HG02870 (cell line): ENCODE data around the gene PIGS.

ENCODE experiments used
- ATAC-seq: cut with Tn5 transposase; IDR thresholded peaks from one replicate; pipeline ENCODE4 v1.9.1; 2021; ENCODE audit warnings: mild to moderate bottlenecking, moderate library complexity; ENCODE audit not compliant: unreplicated experiment

The PIGS gene

DNA sequence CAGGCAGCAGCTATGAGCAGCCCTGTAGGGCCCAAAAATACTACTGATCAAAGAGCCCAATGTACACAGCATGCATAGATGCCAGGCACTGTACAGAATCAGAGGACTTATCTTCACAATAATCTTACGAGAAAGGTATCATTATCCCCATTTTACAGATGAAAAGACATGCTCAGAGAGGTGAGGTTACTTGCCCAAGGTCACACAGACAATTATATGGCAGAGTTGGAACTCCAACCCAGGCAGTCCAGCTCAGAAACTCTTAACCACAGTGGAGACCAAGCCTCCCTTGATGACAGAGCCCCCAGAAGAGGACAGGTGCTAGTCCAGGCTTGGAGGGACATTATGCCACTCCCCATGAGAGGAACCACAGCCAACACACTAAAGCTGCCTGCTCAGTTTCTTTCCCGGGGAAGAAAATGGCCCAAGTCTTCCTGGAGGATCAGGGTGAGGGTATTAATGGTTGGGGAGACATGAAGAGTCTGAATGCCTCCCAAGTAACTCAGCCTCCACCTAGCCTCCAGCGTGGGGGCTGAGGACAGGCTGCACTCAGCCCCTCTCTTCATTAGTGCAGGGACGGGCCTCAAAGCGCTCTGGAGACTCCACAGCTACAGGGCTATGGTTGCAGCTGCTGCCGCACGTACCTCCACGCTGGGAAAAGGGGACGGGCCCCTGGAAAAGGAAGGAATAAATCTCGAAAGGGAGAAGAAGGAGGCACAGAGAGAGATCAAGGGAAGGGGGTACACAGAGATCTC, 19.7 kb downstream of the PIGS start:
- no peak for ATAC-seq

DNA sequence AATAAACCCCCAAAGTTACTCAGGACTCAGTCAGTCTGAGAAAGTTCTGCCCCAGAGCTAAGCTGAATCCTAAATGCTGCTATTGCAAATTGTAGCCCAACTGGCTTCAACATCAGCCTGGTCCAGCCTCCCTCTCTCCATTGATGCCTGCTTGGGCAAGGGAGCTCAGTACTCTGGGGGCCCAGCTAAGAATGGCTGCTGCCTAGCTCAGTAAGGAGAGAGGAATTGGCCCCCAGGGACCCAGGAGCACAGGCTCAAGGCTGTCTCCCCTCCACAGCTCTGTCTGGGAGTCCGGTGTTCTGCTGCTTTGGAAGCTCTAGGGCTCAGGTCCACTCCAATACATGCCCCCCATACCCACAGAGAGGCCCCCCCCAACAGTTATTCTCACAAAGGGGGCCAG, 20.5 kb downstream of the PIGS start:
- ATAC-seq: no peak

DNA sequence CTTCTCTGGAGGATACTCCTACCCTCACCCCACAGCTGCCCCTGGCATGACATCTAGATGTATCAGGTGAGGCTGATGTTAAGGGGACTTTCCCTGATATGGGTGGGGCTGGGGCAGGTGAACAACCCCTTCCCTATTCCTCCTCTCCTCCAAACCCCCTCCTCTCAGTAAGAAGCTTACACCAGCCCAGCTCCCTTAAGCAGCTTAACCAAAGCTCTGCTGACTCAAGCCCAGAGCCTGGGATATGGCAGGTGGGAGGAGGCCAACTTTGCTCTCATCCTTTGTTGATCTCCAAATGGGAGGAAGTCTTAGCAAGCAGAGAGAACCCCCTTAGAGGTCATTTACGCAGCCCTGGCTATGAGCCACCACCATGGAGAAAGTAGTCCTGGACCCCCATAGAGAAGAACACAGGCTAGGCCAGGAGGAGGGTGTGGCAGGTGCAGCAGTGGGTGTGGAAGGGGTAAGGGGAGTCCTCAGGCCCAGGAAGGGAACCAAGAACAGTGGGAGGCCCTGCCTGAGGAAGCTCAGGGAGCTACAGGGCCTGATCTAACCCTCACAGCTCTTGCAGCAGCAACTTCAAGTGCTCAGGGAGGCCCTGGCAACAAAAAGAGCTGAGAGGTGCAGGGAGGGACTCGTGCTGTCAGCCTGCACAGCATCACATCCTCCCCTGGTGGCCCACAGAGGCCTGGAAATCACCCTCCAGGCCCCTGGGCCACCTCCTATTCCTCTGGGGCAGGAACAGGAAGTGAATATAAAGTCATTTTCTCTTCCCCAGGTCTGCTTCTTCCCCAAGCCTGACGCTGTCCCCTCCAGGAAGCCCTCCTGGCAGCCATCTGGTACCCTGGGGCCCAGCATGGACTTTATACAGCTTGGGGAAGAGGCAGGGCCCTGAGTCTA, 21.8 kb downstream of the PIGS start:
- ATAC-seq: no peak

DNA sequence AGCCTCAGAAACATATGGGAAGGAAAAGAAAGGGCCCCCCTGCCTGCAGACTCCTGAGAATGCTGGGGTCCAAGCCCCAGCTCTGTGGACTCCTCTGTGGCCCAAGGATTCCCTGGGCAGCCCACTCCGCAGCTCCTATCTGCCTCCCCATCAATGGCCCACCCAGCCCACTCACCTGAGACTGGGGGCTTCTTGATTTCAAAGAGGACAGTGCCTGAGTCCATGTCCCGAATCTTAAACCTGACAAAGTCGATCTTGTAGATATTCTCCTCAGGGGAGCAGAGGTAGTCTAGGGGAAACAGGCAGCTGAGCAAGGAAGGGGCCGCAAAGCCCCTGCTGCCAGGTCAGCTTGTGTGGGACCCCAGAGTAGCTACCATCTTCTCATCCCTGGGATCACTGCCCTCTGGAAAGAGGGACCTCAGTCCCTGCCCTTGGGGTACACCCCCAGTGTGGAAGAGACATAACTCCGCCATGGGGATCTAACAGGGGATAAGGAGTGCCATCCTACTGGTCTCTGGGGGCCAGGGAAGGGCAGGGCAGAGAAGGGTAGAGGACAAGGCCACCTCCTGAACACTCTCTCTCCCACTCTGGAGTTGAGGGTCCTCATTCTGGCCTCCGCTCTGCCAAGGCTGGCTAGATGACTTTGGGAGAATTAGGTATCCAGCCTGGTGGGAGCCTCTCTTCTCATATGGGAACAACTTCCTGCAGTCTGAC, 22.8 kb downstream of the PIGS start:
- ATAC-seq: no peak

DNA sequence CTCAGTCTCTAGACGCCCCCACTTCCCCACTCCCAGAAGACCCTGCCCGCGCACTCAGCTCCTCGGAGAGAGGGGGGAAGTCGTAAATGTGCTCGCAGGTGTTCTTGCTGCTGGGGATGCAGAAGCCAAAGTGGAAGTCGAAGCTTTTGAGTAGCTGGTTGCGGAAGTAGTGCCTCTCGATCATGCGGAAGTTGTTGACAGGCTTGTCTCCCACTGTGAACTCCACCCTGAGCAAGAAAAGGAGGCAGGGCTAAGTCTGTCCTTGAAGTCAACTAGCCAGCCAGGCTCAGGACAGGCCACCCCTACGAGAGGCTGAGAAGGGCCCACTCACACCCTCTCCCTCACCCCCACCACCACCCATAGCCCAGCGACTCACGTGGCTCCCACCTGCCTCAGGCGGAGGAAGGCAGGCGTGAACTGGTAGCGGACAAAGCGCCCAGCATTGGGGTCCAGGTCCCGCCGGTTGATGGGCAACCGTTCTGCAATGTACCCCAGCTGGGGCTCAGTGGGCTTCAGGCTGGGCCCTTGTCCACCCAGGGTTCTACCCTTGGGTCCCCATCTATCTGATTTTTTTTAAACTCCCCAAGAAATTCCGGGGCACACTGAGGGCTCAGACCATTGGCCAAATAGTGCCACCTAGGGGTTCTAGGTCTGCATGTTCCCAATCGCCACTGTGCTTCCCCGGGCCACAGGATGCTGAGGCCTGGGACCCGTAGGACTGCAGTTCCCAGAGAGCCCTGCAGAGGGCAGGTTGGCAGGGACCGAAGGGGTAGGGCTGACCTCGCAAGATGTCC, 23.5 kb downstream of the PIGS start:
- ATAC-seq: no peak

DNA sequence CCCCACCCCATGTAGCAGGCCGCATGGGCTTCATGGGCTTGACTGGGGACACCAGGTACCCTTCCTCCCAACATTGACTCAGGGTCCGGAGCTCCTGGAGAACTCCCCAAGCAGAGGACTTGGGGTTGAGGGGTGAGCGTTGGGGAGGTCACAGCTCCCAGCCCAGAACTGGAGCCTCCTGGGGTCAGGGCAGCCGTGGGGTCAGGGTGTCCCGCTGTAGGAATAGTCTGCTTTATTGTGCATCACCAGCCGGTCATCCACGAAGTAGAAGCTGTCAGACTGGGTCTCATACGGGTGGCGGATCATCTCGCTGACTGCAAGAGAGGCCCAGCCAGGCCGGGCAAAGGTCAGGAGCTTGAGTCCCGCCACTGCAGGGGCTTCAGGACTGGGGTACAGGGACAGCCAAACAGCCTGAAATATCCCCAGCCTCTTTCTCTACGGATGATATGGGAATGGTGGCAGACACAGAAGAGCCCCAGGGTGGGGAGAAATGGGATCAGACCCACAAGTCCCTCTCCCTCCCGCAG, 24.2 kb downstream of the PIGS start:
- ATAC-seq: no peak

DNA sequence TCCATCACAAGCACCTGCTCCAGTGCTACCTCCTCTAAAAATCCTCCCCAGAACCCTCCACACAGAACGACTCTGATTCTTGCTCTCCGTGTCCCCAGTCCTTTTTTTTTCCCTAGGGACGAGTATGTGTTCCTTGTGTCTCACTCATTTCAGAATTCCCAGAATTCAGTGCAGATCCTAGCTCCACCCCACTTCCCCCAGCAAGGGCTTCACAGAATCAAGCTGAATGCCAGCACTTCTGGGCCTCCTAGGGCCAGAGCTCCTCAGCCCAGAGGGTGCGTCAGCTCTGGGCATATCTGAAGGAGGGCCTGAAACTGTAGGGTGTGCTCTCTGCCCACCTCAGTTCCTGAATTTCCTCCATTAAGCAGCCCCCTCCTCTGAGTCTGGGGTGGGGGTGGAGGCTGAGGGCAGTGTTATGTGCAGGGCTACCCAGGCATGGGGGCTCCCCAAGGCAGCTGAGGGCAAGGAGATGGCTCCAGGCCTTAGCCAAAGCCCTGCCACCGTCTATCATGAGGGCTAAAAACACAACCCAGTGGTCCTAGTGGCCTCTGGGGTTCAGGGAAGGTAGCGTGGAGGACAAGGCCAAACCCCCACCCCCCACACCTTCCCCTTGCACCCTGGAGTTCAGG, 25.4 kb downstream of the PIGS start:
- no peak for ATAC-seq

DNA sequence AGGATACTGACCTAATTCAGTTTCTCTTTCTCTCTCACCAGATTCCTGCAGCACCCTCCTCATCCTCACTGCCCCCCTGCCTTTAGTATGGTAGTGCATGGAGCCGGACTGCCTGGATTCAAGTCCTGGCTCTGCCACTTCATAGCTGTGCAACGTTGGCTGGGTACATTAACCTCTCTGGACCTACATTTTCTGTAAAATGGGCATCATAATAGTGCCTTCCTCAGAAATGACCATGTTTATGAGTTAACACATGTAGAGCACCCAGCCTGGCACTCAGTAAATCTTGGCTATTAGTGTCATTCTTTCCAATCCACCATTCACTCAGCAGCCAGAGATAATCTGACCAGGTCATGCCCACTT, 26.2 kb downstream of the PIGS start:
- no peak for ATAC-seq

DNA sequence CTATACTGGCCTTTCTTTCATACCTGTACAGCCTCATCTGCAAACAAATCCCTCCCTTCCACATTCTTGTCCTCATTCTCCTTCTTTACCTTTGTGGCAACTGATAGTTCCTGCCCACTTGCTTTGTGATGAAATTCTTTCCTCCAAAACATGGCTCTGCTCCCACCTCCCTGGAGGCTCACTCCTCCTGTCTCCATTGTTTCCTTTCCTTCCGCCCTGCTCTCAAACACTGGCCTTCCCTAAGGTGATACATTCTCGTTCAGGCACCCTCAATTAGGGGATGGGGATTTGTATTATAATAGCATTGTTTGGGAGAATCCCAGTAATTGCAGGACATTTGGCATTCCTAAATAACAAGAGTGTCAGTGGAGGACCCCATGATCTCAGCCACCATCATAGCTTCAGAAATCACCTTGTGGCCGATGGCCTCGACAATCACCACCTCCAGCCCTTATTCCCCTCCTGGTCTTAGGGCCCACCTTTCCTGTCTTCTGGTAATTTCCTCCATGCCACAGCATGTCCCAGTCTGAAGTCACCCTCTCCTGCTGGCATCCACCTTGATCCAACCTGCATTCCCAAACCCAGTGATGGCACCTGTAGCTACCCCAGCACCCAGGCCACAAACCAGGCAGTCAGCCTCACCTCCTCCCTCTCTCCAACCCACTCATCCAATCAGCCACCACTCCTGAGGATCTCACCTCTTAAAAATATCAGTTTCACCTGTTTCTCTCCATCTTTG, 26.8 kb downstream of the PIGS start:
- ATAC-seq: no peak

DNA sequence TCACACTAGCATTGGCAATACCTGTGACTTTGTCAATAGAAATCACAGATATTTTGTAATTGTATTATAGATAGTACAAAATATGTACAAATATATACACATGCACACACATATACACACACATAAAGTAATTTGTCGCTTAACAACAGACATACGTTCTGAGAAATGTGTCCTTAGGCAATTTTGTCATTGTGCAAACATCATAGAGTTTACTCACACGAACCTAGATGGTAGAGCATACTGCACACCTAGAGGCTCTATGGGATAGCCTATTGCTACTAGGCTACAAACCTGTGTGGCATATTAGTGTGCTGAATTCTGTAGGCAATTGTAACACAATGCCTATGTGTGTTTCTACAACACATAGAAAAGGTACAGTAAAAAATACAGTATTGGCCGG, 29.9 kb downstream of the PIGS start:
- ATAC-seq: no peak

DNA sequence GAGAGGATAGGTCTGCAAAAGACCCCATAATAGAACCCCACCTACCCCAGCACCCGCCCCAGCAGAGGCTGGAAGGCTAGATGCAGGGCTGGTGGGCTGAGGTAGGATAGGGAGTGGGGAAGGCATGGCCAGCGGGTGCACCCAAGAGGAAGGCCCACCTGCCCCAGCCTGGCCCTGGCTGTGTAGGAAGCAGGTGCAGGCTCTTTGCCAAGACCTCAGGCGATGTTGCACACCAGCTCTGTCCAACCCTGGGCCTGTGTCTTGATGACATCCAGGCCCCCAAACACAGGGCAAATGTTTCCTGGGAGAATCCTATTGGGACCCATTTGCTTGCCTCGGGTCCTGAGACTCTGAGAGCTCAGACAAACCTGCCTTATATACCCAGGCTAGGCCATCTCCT, 31.1 kb downstream of the PIGS start:
- no peak for ATAC-seq

DNA sequence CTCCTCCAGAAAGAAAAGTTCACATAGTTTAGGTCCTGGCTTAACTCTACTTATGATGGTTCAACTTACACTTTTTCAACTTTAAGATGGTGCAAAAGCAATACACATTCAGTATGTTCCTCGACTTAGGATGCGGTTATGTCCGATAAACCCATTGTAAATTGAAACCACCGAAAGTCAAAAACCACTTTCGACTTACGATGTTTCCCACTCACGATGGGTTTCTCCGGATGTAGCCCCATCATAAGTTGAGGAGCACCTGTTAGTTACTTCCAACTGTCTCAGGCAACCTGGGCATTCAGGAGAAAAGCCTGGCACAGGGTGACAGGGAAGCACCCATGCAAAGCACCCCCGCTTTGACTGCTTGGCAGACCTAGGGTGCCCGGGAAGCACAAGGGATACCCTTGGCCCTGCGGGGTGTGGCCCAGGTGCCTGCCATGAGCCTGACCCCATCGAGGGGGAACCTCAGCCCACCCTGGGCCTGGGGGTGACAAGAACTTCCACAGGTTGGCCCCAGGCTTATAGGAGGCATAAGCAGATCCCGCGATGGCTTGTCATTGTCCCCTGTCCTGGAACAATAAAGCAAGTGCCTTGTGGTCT, 32.9 kb downstream of the PIGS start:
- ATAC-seq: no peak

DNA sequence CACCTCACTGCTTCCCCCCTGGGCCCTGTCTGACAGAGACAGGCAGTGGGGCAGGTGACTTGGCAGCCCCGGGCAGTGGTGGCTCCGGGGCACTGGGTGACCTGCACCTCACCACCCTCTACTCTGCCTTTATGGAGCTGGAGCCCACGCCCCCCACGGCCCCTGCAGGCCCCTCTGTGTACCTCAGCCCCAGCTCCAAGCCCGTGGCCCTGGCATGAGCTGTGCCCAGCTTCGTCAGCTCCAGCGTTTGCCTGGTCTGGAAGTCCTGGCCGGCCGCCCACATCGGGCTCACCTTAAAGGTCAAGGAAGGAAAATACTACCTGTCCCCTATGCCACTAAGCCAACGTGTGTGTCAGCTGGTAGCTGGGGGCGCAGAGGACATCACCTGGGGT, 34.1 kb downstream of the PIGS start:
- no peak for ATAC-seq

DNA sequence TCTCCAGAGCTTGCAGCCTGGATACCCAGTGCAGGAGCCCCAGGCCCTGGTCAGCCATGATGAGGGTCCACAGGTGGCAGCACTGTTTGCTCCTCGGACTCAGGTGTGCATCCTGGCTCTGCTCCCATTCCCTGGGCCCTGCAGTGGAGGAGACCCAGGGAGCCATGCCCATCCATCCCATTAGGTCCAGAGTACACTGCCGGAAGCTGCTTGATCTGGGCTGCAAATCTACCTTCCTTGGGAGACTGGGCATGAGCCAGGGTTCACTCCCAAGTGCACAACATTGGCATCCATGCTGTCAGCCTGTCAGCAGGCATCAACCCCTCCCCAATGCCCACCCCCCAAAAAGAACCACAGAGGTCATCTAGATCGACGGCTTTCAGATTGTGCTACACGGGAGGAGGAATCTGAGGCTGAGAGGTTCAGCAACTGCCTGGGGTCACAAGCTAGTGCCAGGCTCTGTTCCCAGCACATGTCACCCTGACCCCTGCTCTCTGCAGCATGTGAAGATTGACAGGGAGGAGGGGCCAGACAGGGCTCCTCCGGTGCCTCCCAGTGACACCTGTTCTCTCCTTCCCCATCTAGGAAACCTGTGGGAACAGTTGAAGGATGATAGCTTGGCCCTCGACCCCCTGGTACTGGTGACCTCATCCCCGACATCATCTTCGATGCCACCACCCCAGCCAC, 34.6 kb downstream of the PIGS start:
- ATAC-seq: no peak

DNA sequence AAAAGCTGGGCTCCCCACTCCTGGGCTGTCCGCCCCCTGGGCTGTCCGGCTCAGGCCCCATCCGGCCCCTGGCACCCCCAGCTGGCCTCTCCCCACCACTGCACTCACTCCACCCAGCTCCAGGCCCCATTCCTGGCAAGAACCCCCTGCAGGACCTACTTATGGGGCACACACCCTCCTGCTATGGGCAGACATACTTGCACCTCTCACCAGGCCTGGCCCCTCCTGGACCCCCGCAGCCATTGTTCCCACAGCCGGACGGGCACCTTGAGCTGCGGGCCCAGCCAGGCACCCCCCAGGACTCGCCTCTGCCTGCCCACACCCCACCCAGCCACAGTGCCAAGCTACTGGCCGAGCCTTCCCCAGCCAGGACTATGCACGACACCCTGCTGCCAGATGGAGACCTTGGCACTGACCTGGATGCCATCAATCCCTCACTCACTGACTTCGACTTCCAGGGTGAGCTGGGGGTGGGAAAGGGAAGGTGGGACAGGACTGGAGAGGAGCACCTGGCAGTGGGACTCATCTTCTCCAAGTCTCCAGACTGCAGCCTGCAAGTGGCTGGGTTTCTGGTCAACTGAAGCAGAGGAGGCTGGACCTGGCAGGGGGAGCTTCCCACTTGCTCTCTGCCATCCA, 36.5 kb downstream of the PIGS start:
- no peak for ATAC-seq

DNA sequence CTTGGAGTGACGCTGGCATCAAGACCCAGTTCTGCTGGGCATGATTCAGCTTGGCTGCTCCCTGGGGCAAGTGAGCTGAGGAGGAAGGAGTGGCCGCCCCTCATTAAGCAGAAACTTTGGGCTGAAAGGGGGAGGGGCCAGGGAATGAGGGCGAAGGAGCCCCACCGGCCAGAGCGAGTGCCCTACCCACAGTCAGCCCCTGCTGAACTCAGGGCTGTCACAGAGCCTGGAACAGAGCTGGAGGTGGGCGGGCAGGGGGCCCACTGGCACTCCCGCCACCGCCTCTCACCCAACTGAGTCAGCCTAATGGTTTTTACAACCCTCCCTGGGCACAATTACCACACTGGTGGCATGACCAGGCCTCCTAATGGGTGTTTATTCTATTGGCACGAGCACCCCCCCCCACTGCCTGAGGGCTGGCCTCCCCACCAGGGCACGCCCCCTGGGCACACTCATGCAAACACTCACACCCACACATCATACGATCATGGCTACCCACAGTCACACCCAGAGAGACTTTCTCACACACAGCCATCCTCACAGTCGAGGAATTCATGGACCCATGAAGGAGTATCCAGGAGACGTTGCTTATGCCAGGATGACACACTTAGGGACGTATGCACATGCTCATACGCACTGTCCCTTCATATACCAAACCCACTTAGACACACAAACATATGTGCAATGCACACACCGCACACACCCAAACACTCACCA, 38.1 kb downstream of the PIGS start:
- ATAC-seq: no peak
